K562 (cell line): Measurements from ENCODE around the gene OPHN1. TPM values are rescaled to one million over a fixed set of nuclear protein-coding genes. Genes with fewer than 3 reads are reported as not detected.

Experiments
- ATAC-seq: fragments of 200-7000 bp; cut with Tn5 transposase; 3 replicates; pipeline ENCODE4 v1.9.1; 2020; ENCODE audit warnings: moderate library complexity
- BruUV-seq: library from RNA; stranded (reverse); fragments of 400-500 nt; replicated peaks from 2 replicates; lab custom pipeline; 2021; lab: Mats Ljungman, UMichigan
- CTCF ChIA-PET: fragments of 300-600 bp; formaldehyde crosslinking; extraction: SDS; loops from one replicate; lab custom pipeline; 2021; ENCODE audit warnings: low intra/inter-chr PET ratio; lab: Yijun Ruan, JAX
- POLR2A ChIA-PET: fragments of 300-600, 350-650 bp; sonication (Branson Sonifier 250); formaldehyde crosslinking; extraction: SDS; loops from one replicate; lab custom pipeline; 2021; ENCODE audit warnings: antibody characterized with exemption, inconsistent platforms; lab: Yijun Ruan, JAX
- DNase-seq, 4 experiments: peaks; one replicate each; pipeline versions ENCODE4 v3.0.0 to v3.0.0-alpha.2; 2011 to 2018; ENCODE audit warnings: low spot score in 3 of 4, mixed read lengths in 3 of 4; ENCODE audit errors: extremely low read depth in 1 of 4
- FAIRE-seq: peaks from 2 replicates; lab custom pipeline; 2011; peaks lifted over from hg19 to GRCh38; lab: Jason Lieb, UNC
- H2AFZ ChIP-seq: 2 replicates; pipeline ENCODE4 v1.6.0; 2011; ENCODE audit warnings: low read depth, low read length, control low read depth, inconsistent platforms
- H3K27ac ChIP-seq: fragments of 200-600 bp; 3 replicates; pipeline ENCODE4 v1.8.0; 2011; ENCODE audit warnings: low read depth, mild to moderate bottlenecking, control low read depth, inconsistent platforms, low read length, moderate library complexity, mixed read lengths; ENCODE audit errors: extremely low read depth
- H3K27me3 ChIP-seq, 2 experiments: fragments of 300-600 bp in 1 of 2; 2 replicates in 1 of 2; 3 replicates in 1 of 2; pipeline versions ENCODE4 v1.6.0 to v1.8.0; 2011; ENCODE audit warnings: inconsistent platforms in 2 of 2, low read length in 2 of 2, mild to moderate bottlenecking in 1 of 2, mixed read lengths in 1 of 2, moderate library complexity in 1 of 2; ENCODE audit not compliant: control insufficient read depth in 2 of 2, insufficient read depth in 2 of 2
- H3K36me3 ChIP-seq: fragments of 300-600 bp; 3 replicates; pipeline ENCODE4 v1.8.0; 2011; ENCODE audit warnings: mild to moderate bottlenecking, low read length, inconsistent platforms; ENCODE audit not compliant: control insufficient read depth, insufficient read depth
- H3K4me1 ChIP-seq, 2 experiments: fragments of 200-600 bp in 1 of 2; replicated peaks in 1 of 2; 2 replicates in 1 of 2; 3 replicates in 1 of 2; pipeline versions ENCODE4 v1.5.1 to v1.8.0; 2011; ENCODE audit warnings: inconsistent platforms in 2 of 2, low read length in 2 of 2, mild to moderate bottlenecking in 1 of 2, mixed read lengths in 1 of 2, moderate library complexity in 1 of 2; ENCODE audit not compliant: control insufficient read depth in 2 of 2, insufficient read depth in 2 of 2
- H3K4me2 ChIP-seq: 2 replicates; pipeline ENCODE4 v1.6.1; 2011; ENCODE audit warnings: low read length, control low read depth, inconsistent platforms, mixed read lengths; ENCODE audit not compliant: insufficient read depth
- H3K4me3 ChIP-seq: fragments of 200-600 bp; sonication (generic), shearing (Covaris generic); 2 replicates; pipeline ENCODE4 v1.5.1; 2016; ENCODE audit warnings: control low read depth, inconsistent platforms
- H3K79me2 ChIP-seq: fragments of 200-600 bp; 3 replicates; pipeline ENCODE4 v1.8.0; 2011; ENCODE audit warnings: low read length, inconsistent platforms; ENCODE audit not compliant: control insufficient read depth, insufficient read depth
- H3K9ac ChIP-seq, 2 experiments: 2 replicates each; pipeline versions ENCODE4 v1.6.0 to v1.6.1; 2011; ENCODE audit warnings: low read depth in 2 of 2, low read length in 2 of 2, control low read depth in 1 of 2, inconsistent platforms in 1 of 2, mild to moderate bottlenecking in 1 of 2, mixed read lengths in 1 of 2; ENCODE audit not compliant: insufficient read depth in 1 of 2
- H3K9me1 ChIP-seq: one replicate; pipeline ENCODE4 v1.6.0; 2011; ENCODE audit warnings: inconsistent platforms, mild to moderate bottlenecking, low read length, moderate library complexity; ENCODE audit not compliant: control insufficient read depth, insufficient read depth
- H3K9me3 ChIP-seq: replicated peaks from 2 replicates; pipeline ENCODE4 v1.5.1; 2011; ENCODE audit warnings: low read depth, low read length, inconsistent platforms; ENCODE audit not compliant: control insufficient read depth, insufficient read depth
- H4K20me1 ChIP-seq: replicated peaks from 2 replicates; pipeline ENCODE4 v1.6.1; 2011; ENCODE audit warnings: low read length, inconsistent platforms, mixed read lengths; ENCODE audit not compliant: control insufficient read depth, insufficient read depth
- ARID2 ChIP-seq: fragments of 450-650 bp; IDR thresholded peaks from 2 replicates; pipeline ENCODE4 v1.6.1; 2017; ENCODE audit warnings: antibody characterized with exemption, mild to moderate bottlenecking
- SP1 ChIP-seq: sonication (generic); formaldehyde crosslinking; IDR thresholded peaks from 2 replicates; pipeline ENCODE4 v1.8.1; 2022; ENCODE audit warnings: mild to moderate bottlenecking, missing genetic modification reagents
- ZFP30 ChIP-seq: fragments of 250-450 bp; sonication (Bioruptor Pico); IDR thresholded peaks from 2 replicates; pipeline ENCODE4 v1.8.0; 2022; ENCODE audit warnings: moderate library complexity, mild to moderate bottlenecking, inconsistent platforms, borderline replicate concordance
- ZFPM2 ChIP-seq: fragments of 250-450 bp; sonication (Bioruptor Pico); IDR thresholded peaks from 2 replicates; pipeline ENCODE4 v1.5.1; 2022; ENCODE audit warnings: mild to moderate bottlenecking
- WGBS: fragments of 100-300 bp; shearing (Covaris generic); methylation state at CpG from one replicate; pipeline ENCODE4 v1.1.6; 2016; ENCODE audit warnings: low coverage, mixed read lengths; ENCODE audit not compliant: insufficient coverage; ENCODE audit errors: missing lambda C conversion rate; 5-methylcytosine and 5-hydroxymethylcytosine counted together
- in situ Hi-C: fragments of 300-500 bp; cut with MboI; formaldehyde crosslinking; loops from 4 replicates; pipeline ENCODE4 v1.15.0; 2018; ENCODE audit warnings: inconsistent platforms, mixed read lengths
- intact Hi-C: fragments of 100-400 bp; cut with micrococcal nuclease; formaldehyde crosslinking; loops from 2 replicates; pipeline ENCODE4 v1.14.2; 2022
- polyA plus RNA-seq, 8 experiments: library from polyadenylated mRNA; depleted of rRNA in 4 of 8; stranded (reverse) in 5 of 8; unstranded in 3 of 8; fragments of >200 nt; fragmentation: Nextera tagmentation in 2 of 8; fragmentation: Illumina TruSeq in 1 of 8; extraction: Ambion mirVana in 2 of 8; extraction: Trizol in 1 of 8; gene quantifications; 2 replicates each; pipeline versions ENCODE4 v1.2.1 to v1.2.3, GENCODE V29; 2011 to 2014; ENCODE audit warnings: inconsistent platforms in 1 of 8, missing spikeins in 1 of 8
- total RNA-seq, 7 experiments: library from RNA; depleted of rRNA in 6 of 7; stranded (reverse); fragments of >200 nt in 6 of 7; fragmentation: Illumina TruSeq in 2 of 7; extraction: Trizol in 2 of 7; gene quantifications; 2 replicates each; pipeline versions ENCODE4 v1.2.1 to v1.2.3, GENCODE V29; 2011 to 2021; ENCODE audit warnings: low replicate concordance in 1 of 7
- TF ChIP-seq, protein P1 (sequence below): sonication (generic); formaldehyde crosslinking; IDR thresholded peaks from 2 replicates; pipeline ENCODE4 v1.8.1; 2023; ENCODE audit warnings: missing genetic modification reagents, mild to moderate bottlenecking, borderline replicate concordance
- TF ChIP-seq, protein P2 (sequence below): fragments of 450-650 bp; IDR thresholded peaks from 2 replicates; pipeline ENCODE4 v1.6.1; 2016; ENCODE audit warnings: mild to moderate bottlenecking, moderate library complexity

Gene OPHN1
- total and polyA plus RNA-seq, 9 of the 15 experiments (the other 6 are each of a cell fraction or from before 2014, with no cell fraction given), result 0.28 to 1.8 (median 1.0) TPM

DNA sequence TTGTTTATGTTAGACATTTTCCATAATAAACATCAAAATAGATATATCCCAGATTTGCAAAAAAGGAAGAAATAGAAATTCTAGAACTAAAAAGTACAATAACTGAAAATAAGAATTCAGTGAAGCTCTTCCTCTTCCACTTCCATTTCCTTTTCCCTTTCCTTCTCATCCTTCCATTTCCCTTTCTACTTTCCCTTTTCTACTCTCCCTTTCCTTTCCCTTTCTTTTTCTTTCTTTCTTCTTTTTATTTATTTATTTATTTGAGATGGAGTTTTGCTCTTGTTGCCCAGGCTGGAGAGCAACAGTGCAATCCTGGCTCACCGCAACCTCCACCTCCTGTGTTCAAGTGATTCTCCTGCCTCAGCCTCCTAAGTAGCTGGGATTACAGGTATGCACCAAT, 30.6 kb upstream of the OPHN1 start:
- Histone ChIP-seq H3K27ac (no peak overlapping the region), H3K9ac (no peak overlapping the region), H3K79me2 (no peaks in the 10 kb centered on the region), H2AFZ (no peak overlapping the region), H3K36me3 (no peaks in the 10 kb centered on the region), H3K27me3 (no peaks in the 10 kb centered on the region; a peak in 1 of 5 replicates), H3K9me1 (no peaks in the 10 kb centered on the region), H4K20me1 (no peaks in the 10 kb centered on the region), H3K4me1 (no peaks in the 10 kb centered on the region), H3K4me2 (no peak overlapping the region), H3K9me3 (no peaks in the 10 kb centered on the region), H3K4me3 (no peak overlapping the region)
- in situ Hi-C loops (no loop called here), intact Hi-C loops (loop anchor here (5.0 kb wide), 3 partner anchors 232 to 282 kb away; no protein-coding TSS in a partner anchor)
- ATAC-seq (no peak), DNase-seq (no peak), FAIRE-seq (no peak)
- ChIA-PET CTCF (no interaction called here), POLR2A (no interaction called here)
- WGBS, result 43% methylated on average over 1 of the region's 1 CpG
- BruUV-seq, result no TSS peak
- TF ChIP-seq, protein P1, sequence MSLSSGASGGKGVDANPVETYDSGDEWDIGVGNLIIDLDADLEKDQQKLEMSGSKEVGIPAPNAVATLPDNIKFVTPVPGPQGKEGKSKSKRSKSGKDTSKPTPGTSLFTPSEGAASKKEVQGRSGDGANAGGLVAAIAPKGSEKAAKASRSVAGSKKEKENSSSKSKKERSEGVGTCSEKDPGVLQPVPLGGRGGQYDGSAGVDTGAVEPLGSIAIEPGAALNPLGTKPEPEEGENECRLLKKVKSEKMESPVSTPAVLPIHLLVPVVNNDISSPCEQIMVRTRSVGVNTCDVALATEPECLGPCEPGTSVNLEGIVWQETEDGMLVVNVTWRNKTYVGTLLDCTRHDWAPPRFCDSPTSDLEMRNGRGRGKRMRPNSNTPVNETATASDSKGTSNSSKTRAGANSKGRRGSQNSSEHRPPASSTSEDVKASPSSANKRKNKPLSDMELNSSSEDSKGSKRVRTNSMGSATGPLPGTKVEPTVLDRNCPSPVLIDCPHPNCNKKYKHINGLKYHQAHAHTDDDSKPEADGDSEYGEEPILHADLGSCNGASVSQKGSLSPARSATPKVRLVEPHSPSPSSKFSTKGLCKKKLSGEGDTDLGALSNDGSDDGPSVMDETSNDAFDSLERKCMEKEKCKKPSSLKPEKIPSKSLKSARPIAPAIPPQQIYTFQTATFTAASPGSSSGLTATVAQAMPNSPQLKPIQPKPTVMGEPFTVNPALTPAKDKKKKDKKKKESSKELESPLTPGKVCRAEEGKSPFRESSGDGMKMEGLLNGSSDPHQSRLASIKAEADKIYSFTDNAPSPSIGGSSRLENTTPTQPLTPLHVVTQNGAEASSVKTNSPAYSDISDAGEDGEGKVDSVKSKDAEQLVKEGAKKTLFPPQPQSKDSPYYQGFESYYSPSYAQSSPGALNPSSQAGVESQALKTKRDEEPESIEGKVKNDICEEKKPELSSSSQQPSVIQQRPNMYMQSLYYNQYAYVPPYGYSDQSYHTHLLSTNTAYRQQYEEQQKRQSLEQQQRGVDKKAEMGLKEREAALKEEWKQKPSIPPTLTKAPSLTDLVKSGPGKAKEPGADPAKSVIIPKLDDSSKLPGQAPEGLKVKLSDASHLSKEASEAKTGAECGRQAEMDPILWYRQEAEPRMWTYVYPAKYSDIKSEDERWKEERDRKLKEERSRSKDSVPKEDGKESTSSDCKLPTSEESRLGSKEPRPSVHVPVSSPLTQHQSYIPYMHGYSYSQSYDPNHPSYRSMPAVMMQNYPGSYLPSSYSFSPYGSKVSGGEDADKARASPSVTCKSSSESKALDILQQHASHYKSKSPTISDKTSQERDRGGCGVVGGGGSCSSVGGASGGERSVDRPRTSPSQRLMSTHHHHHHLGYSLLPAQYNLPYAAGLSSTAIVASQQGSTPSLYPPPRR, result no peak
- TF ChIP-seq, protein P2, sequence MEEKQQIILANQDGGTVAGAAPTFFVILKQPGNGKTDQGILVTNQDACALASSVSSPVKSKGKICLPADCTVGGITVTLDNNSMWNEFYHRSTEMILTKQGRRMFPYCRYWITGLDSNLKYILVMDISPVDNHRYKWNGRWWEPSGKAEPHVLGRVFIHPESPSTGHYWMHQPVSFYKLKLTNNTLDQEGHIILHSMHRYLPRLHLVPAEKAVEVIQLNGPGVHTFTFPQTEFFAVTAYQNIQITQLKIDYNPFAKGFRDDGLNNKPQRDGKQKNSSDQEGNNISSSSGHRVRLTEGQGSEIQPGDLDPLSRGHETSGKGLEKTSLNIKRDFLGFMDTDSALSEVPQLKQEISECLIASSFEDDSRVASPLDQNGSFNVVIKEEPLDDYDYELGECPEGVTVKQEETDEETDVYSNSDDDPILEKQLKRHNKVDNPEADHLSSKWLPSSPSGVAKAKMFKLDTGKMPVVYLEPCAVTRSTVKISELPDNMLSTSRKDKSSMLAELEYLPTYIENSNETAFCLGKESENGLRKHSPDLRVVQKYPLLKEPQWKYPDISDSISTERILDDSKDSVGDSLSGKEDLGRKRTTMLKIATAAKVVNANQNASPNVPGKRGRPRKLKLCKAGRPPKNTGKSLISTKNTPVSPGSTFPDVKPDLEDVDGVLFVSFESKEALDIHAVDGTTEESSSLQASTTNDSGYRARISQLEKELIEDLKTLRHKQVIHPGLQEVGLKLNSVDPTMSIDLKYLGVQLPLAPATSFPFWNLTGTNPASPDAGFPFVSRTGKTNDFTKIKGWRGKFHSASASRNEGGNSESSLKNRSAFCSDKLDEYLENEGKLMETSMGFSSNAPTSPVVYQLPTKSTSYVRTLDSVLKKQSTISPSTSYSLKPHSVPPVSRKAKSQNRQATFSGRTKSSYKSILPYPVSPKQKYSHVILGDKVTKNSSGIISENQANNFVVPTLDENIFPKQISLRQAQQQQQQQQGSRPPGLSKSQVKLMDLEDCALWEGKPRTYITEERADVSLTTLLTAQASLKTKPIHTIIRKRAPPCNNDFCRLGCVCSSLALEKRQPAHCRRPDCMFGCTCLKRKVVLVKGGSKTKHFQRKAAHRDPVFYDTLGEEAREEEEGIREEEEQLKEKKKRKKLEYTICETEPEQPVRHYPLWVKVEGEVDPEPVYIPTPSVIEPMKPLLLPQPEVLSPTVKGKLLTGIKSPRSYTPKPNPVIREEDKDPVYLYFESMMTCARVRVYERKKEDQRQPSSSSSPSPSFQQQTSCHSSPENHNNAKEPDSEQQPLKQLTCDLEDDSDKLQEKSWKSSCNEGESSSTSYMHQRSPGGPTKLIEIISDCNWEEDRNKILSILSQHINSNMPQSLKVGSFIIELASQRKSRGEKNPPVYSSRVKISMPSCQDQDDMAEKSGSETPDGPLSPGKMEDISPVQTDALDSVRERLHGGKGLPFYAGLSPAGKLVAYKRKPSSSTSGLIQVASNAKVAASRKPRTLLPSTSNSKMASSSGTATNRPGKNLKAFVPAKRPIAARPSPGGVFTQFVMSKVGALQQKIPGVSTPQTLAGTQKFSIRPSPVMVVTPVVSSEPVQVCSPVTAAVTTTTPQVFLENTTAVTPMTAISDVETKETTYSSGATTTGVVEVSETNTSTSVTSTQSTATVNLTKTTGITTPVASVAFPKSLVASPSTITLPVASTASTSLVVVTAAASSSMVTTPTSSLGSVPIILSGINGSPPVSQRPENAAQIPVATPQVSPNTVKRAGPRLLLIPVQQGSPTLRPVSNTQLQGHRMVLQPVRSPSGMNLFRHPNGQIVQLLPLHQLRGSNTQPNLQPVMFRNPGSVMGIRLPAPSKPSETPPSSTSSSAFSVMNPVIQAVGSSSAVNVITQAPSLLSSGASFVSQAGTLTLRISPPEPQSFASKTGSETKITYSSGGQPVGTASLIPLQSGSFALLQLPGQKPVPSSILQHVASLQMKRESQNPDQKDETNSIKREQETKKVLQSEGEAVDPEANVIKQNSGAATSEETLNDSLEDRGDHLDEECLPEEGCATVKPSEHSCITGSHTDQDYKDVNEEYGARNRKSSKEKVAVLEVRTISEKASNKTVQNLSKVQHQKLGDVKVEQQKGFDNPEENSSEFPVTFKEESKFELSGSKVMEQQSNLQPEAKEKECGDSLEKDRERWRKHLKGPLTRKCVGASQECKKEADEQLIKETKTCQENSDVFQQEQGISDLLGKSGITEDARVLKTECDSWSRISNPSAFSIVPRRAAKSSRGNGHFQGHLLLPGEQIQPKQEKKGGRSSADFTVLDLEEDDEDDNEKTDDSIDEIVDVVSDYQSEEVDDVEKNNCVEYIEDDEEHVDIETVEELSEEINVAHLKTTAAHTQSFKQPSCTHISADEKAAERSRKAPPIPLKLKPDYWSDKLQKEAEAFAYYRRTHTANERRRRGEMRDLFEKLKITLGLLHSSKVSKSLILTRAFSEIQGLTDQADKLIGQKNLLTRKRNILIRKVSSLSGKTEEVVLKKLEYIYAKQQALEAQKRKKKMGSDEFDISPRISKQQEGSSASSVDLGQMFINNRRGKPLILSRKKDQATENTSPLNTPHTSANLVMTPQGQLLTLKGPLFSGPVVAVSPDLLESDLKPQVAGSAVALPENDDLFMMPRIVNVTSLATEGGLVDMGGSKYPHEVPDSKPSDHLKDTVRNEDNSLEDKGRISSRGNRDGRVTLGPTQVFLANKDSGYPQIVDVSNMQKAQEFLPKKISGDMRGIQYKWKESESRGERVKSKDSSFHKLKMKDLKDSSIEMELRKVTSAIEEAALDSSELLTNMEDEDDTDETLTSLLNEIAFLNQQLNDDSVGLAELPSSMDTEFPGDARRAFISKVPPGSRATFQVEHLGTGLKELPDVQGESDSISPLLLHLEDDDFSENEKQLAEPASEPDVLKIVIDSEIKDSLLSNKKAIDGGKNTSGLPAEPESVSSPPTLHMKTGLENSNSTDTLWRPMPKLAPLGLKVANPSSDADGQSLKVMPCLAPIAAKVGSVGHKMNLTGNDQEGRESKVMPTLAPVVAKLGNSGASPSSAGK, result no peak
- TF ChIP-seq ZFPM2 (CRISPR knock-in tag) (no peak), SP1 (CRISPR knock-in tag) (no peak), ARID2 (no peak), ZFP30 (no peak)
